HG03139 (cell line): Measurements from ENCODE around the gene NOP14.
A peak's percentile ranks its signal among the peaks of the same experiment; 100 is the strongest.
"Not testable (repeated sequence)": the region's sequence is repeated elsewhere in the genome, so short reads cannot be mapped to it uniquely, and the experiment has no call there.

Source experiments
- ATAC-seq: cut with Tn5 transposase; IDR thresholded peaks from one replicate; pipeline ENCODE4 v1.9.1; 2021; ENCODE audit not compliant: unreplicated experiment

NOP14 gene

GRCh38 chr4:2963175-2963965 is at the start of gene NOP14, which contains the start of gene GRK4:
NOP14 (minus strand) TSS chr4:2963406; CDS start chr4:2963319, 87 bp downstream.
GRK4 (plus strand) TSS chr4:2963571; CDS start chr4:2964071, 500 bp downstream.
- peak; percentile 90 for ATAC-seq

GRCh38 chr4:3011456-3012220 is 48.4 kb upstream of the NOP14 start:
- ATAC-seq = no peak

- no peak for ATAC-seq
Measured at GRCh38 chr4:3010998-3011397, 47.8 kb upstream of the NOP14 start.

- ATAC-seq = no peak
Measured at GRCh38 chr4:3010577-3010976, 47.4 kb upstream of the NOP14 start.

- ATAC-seq = no peak
Measured at GRCh38 chr4:3009422-3009821, 46.2 kb upstream of the NOP14 start.

- ATAC-seq = no peak
Measured at GRCh38 chr4:3007724-3008123, 44.5 kb upstream of the NOP14 start.

GRCh38 chr4:2996415-2996814 is 33.2 kb upstream of the NOP14 start:
- no peak for ATAC-seq

- ATAC-seq = no peak
Measured at GRCh38 chr4:2995546-2996265, 32.5 kb upstream of the NOP14 start.

- ATAC-seq = no peak
Measured at GRCh38 chr4:2994917-2995316, 31.7 kb upstream of the NOP14 start.

GRCh38 chr4:2991243-2991642 is 28.0 kb upstream of the NOP14 start:
- ATAC-seq = no peak

- ATAC-seq = not testable (repeated sequence)
Measured at GRCh38 chr4:2983715-2984114, 20.5 kb upstream of the NOP14 start.

GRCh38 chr4:2982012-2982411 is 18.8 kb upstream of the NOP14 start:
- ATAC-seq = no peak

- ATAC-seq = no peak
Measured at GRCh38 chr4:2981256-2981819, 18.1 kb upstream of the NOP14 start.

- no peak for ATAC-seq
Measured at GRCh38 chr4:2977211-2978088, 14.2 kb upstream of the NOP14 start.

- no peak for ATAC-seq
Measured at GRCh38 chr4:2971275-2971674, 8.1 kb upstream of the NOP14 start.

- ATAC-seq = no peak
Measured at GRCh38 chr4:2968381-2968780, 5.2 kb upstream of the NOP14 start.

GRCh38 chr4:2965262-2965661 is 2.1 kb upstream of the NOP14 start:
- ATAC-seq = no peak

- ATAC-seq = no peak
Measured at GRCh38 chr4:2964706-2965258, 1.6 kb upstream of the NOP14 start.

- ATAC-seq = peak; percentile 8
Measured at GRCh38 chr4:2963966-2964471, 813 bp upstream of the NOP14 start.
